ENCODE data around the gene PPM1H.

PPM1H gene

GRCh38 chr12:62895351-62895877 lies 39.5 kb downstream of the PPM1H start:
- no peak for TF ChIP-seq ZBTB7A (IDR thresholded peaks at IDR 0.05; ENCODE audit: low read depth)
- TF ChIP-seq TCF12 (IDR thresholded peaks at IDR 0.05; ENCODE audit: low read depth): no peak

GRCh38 chr12:62893276-62893675 lies 41.7 kb downstream of the PPM1H start:
- TF ChIP-seq ZBTB7A (IDR thresholded peaks at IDR 0.05; ENCODE audit: low read depth): no peak
- TF ChIP-seq FOXM1 (IDR thresholded peaks at IDR 0.05; ENCODE audit: borderline replicate concordance, low read depth): no peak
- TF ChIP-seq CEBPB (IDR thresholded peaks at IDR 0.05): no peak
- TF ChIP-seq, protein P1, sequence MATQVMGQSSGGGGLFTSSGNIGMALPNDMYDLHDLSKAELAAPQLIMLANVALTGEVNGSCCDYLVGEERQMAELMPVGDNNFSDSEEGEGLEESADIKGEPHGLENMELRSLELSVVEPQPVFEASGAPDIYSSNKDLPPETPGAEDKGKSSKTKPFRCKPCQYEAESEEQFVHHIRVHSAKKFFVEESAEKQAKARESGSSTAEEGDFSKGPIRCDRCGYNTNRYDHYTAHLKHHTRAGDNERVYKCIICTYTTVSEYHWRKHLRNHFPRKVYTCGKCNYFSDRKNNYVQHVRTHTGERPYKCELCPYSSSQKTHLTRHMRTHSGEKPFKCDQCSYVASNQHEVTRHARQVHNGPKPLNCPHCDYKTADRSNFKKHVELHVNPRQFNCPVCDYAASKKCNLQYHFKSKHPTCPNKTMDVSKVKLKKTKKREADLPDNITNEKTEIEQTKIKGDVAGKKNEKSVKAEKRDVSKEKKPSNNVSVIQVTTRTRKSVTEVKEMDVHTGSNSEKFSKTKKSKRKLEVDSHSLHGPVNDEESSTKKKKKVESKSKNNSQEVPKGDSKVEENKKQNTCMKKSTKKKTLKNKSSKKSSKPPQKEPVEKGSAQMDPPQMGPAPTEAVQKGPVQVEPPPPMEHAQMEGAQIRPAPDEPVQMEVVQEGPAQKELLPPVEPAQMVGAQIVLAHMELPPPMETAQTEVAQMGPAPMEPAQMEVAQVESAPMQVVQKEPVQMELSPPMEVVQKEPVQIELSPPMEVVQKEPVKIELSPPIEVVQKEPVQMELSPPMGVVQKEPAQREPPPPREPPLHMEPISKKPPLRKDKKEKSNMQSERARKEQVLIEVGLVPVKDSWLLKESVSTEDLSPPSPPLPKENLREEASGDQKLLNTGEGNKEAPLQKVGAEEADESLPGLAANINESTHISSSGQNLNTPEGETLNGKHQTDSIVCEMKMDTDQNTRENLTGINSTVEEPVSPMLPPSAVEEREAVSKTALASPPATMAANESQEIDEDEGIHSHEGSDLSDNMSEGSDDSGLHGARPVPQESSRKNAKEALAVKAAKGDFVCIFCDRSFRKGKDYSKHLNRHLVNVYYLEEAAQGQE (IDR thresholded peaks at IDR 0.05; ENCODE audit: low read depth): no peak
- TF ChIP-seq CREB1 (IDR thresholded peaks at IDR 0.05; ENCODE audit: low read depth): no peak
- TF ChIP-seq EP300 (IDR thresholded peaks at IDR 0.05; ENCODE audit: borderline replicate concordance): no peak
- TF ChIP-seq TCF12 (IDR thresholded peaks at IDR 0.05; ENCODE audit: low read depth): no peak
- TF ChIP-seq EGR1 (IDR thresholded peaks at IDR 0.05): no peak
- no peak for TF ChIP-seq TAF1 (IDR thresholded peaks at IDR 0.05; ENCODE audit: low read depth)
- TF ChIP-seq RAD21 (IDR thresholded peaks at IDR 0.05; ENCODE audit: low read depth): no peak
- TF ChIP-seq, protein P2, sequence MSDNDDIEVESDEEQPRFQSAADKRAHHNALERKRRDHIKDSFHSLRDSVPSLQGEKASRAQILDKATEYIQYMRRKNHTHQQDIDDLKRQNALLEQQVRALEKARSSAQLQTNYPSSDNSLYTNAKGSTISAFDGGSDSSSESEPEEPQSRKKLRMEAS (IDR thresholded peaks at IDR 0.05): no peak
- TF ChIP-seq YY1 (IDR thresholded peaks at IDR 0.05; ENCODE audit: low read depth): no peak
- no peak for TF ChIP-seq USF1 (IDR thresholded peaks at IDR 0.05)
- no peak for TF ChIP-seq NFIC (IDR thresholded peaks at IDR 0.05)
- no peak for TF ChIP-seq TEAD4 (IDR thresholded peaks at IDR 0.05)

DNA sequence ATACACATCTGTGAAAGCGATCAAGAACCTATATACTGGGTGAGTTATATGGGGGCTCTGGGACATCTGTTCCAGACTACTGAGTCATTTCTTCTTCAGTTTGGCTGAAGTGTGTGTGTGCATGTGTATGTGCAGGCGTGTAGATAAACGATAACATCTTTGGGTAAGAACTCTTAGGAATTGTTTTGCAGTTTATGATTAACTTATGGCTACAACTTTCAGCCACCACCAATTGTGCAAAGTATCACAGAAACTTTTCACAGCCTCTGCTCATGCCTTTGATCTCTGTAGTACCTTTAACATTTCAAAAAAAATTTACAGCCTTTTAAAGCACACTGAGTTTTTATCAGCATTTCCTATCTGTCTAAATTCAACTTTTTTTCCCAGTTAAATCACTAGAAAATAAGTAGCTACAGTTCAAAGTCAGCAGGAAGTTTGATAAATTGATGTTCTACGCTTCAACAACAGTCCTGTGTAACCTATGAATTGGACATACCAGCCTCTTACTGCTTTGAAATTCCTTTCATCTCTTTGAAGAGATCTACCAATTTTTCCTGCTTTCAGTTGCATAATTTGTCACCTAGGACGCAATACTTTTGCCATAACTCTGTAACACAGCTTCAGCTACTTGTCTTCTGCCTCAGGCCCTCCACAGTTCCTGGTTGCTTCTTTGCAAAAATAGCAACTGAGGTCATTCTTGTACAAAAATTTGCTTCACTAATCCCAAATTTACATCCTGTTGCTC lies 43.0 kb downstream of the PPM1H start:
- TF ChIP-seq TEAD4 (IDR thresholded peaks at IDR 0.05) (no peak), NFIC (IDR thresholded peaks at IDR 0.05) (no peak), ZBTB7A (IDR thresholded peaks at IDR 0.05; ENCODE audit: low read depth) (no peak), TCF12 (IDR thresholded peaks at IDR 0.05; ENCODE audit: low read depth) (no peak), EGR1 (IDR thresholded peaks at IDR 0.05) (no peak), USF1 (IDR thresholded peaks at IDR 0.05) (no peak), RAD21 (IDR thresholded peaks at IDR 0.05; ENCODE audit: low read depth) (no peak), CEBPB (IDR thresholded peaks at IDR 0.05) (no peak), EP300 (IDR thresholded peaks at IDR 0.05; ENCODE audit: borderline replicate concordance) (no peak), YY1 (IDR thresholded peaks at IDR 0.05; ENCODE audit: low read depth) (no peak), TAF1 (IDR thresholded peaks at IDR 0.05; ENCODE audit: low read depth) (no peak), FOXM1 (IDR thresholded peaks at IDR 0.05; ENCODE audit: borderline replicate concordance, low read depth) (no peak), CREB1 (IDR thresholded peaks at IDR 0.05; ENCODE audit: low read depth) (no peak)
- TF ChIP-seq, protein P2 (IDR thresholded peaks at IDR 0.05): no peak
- TF ChIP-seq, protein P1 (IDR thresholded peaks at IDR 0.05; ENCODE audit: low read depth): no peak

GRCh38 chr12:62888454-62889110 lies 46.4 kb downstream of the PPM1H start:
- TF ChIP-seq EP300 (IDR thresholded peaks at IDR 0.05; ENCODE audit: borderline replicate concordance) (no peak), USF1 (IDR thresholded peaks at IDR 0.05) (no peak), CEBPB (IDR thresholded peaks at IDR 0.05) (no peak), EGR1 (IDR thresholded peaks at IDR 0.05) (no peak), NFIC (IDR thresholded peaks at IDR 0.05) (no peak), ZBTB7A (IDR thresholded peaks at IDR 0.05; ENCODE audit: low read depth) (no peak), RAD21 (IDR thresholded peaks at IDR 0.05; ENCODE audit: low read depth) (no peak), FOXM1 (IDR thresholded peaks at IDR 0.05; ENCODE audit: borderline replicate concordance, low read depth) (no peak), CREB1 (IDR thresholded peaks at IDR 0.05; ENCODE audit: low read depth) (no peak)

DNA sequence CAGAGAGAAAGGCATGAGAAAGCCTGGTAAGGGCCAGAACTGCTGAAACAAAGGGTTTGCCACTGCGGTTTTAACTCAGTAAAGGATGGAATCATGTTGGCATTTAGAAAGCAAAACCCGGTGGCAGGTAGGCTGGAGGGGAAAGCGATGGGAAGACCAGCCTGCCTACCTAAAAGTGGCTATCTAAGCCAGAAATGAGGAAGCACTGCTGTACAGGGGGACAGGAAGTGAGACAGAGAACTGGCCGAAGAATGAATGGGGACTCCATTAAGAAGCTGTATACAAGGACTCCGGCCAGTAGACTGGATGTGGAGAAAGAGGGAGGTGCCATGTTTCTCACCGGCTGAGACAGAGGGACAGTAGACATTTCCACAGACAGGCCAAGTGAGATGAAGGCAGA lies 48.2 kb downstream of the PPM1H start:
- TF ChIP-seq TEAD4 (IDR thresholded peaks at IDR 0.05): no peak
- no peak for TF ChIP-seq TCF12 (IDR thresholded peaks at IDR 0.05; ENCODE audit: low read depth)
- TF ChIP-seq YY1 (IDR thresholded peaks at IDR 0.05; ENCODE audit: low read depth): no peak
- TF ChIP-seq FOXM1 (IDR thresholded peaks at IDR 0.05; ENCODE audit: borderline replicate concordance, low read depth): no peak
- TF ChIP-seq TAF1 (IDR thresholded peaks at IDR 0.05; ENCODE audit: low read depth): no peak

All from Ishikawa (cell line).